ENCODE data around the gene GPR22. TPM values are rescaled to one million over a fixed set of nuclear protein-coding genes. Genes with fewer than 3 reads are reported as not detected.

GPR22 gene
- total RNA-seq, 1 donor from 2014 or later: not detected

DNA sequence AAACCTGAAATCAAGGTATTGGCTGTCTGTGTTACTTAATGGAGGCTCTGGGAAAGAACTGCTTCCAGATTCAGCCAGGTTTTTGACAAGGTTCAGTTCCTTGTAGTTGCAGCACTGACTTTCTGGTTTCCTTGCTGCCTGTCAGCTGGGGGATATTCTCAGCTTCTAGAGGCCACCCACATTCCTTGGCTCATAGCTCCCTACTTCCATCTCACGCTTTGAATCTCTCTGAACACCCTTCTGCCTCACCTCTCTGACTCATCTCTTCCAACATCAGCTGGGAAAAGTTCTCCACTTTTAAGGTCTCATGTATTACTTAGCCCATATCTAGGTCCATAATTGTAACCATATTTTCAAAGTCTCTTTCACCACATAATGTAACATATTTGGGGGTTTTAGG, 22.9 kb upstream of the GPR22 start:
- Histone ChIP-seq H3K4me3 (no peak overlapping the region), H3K27me3 (no peaks in the 10 kb centered on the region), H3K9me3 (no peaks in the 10 kb centered on the region), H3K27ac (no peak overlapping the region), H3K36me3 (no peaks in the 10 kb centered on the region), H3K4me1 (no peaks in the 10 kb centered on the region)
- intact Hi-C loops (cut with DNase I): no loop called here
- ATAC-seq: no peak
- no peak for TF ChIP-seq CTCF (IDR thresholded peaks at IDR 0.05)
- DNase-seq: no peak

GRCh38 chr7:107450970-107451369, 18.9 kb upstream of the GPR22 start:
- intact Hi-C loops (cut with DNase I): no loop called here
- H3K36me3 ChIP-seq: no peaks in the 10 kb centered on the region
- DNase-seq (no peak), ATAC-seq (no peak)
- no peaks in the 10 kb centered on the region for H3K27me3 ChIP-seq
- no peaks in the 10 kb centered on the region for H3K4me1 ChIP-seq
- H3K4me3 ChIP-seq: no peak overlapping the region
- H3K27ac ChIP-seq: no peak overlapping the region
- TF ChIP-seq CTCF (IDR thresholded peaks at IDR 0.05): no peak
- no peaks in the 10 kb centered on the region for H3K9me3 ChIP-seq

DNA sequence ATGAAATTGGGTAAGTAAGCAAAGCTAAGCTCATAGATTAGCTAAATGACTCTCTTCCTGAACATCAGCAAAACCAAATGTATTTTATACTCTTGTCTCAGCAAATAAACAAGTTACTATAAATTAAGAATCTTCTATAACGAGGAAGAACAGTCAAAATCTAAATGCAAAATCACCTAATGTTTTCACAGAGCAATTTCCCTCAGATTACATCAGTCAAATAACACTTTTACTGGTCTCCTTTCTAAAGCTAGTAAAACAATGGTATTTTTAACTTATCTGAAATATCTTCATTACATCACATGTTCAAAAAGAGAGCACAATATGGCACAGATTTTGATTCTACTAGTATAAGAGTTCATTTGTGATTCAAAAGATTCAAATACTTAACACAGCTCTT, 16.5 kb upstream of the GPR22 start:
- H3K4me3 ChIP-seq: no peak overlapping the region
- DNase-seq: no peak
- H3K4me1 ChIP-seq: no peaks in the 10 kb centered on the region
- intact Hi-C loops (cut with DNase I): no loop called here
- H3K27ac ChIP-seq: no peak overlapping the region
- TF ChIP-seq CTCF (IDR thresholded peaks at IDR 0.05): no peak
- no peaks in the 10 kb centered on the region for H3K36me3 ChIP-seq
- H3K9me3 ChIP-seq: no peaks in the 10 kb centered on the region
- no peak for ATAC-seq
- H3K27me3 ChIP-seq: no peaks in the 10 kb centered on the region

DNA sequence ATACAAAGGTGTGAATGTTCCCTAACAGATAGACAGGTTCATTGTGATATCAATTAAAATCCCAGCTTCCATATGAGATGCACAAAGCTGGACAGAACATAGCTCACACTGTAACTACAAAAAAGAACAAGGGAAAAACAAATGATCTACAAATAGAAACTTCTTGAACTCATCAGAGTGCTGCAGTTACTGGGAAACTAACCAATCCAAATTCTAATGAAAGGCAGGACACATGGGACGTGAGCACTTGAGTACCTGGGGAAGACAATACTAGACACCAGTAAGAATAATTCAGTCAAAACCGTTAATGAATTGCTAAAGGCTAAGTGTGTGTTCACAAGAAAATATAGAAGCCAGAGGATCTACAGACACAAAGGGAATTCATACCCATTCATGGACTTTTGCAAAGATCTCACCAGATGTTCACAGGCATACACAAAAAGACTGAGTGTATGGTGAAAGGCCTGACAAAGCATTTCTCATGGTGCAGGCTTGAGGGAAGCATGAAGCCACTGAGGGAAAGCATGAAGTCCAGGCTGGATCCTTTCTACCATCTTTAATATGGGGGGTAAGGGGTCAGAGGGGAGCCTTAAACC, 7.8 kb upstream of the GPR22 start:
- no peaks in the 10 kb centered on the region for H3K27me3 ChIP-seq
- no peaks in the 10 kb centered on the region for H3K9me3 ChIP-seq
- H3K4me3 ChIP-seq: no peak overlapping the region
- DNase-seq: no peak
- intact Hi-C loops (cut with DNase I): loop anchor here (5.0 kb wide), 1 partner anchor 260 kb away; no protein-coding TSS in a partner anchor
- no peak overlapping the region for H3K27ac ChIP-seq
- H3K36me3 ChIP-seq: no peaks in the 10 kb centered on the region
- H3K4me1 ChIP-seq: no peaks in the 10 kb centered on the region
- ATAC-seq: no peak
- no peak for TF ChIP-seq CTCF (IDR thresholded peaks at IDR 0.05)

GRCh38 chr7:107463139-107464078, 6.4 kb upstream of the GPR22 start:
- Histone ChIP-seq H3K27ac (no peak overlapping the region), H3K4me3 (no peak overlapping the region), H3K9me3 (no peaks in the 10 kb centered on the region), H3K36me3 (no peaks in the 10 kb centered on the region), H3K27me3 (no peaks in the 10 kb centered on the region), H3K4me1 (no peaks in the 10 kb centered on the region)
- intact Hi-C loops (cut with DNase I): loop anchor here (5.0 kb wide), 1 partner anchor 259 kb away; no protein-coding TSS in a partner anchor
- TF ChIP-seq CTCF (IDR thresholded peaks at IDR 0.05): peak; percentile 68
- peak; percentile 89 for ATAC-seq
- no peak for DNase-seq
